ENCODE results near the gene TGOLN2. TPM values are rescaled to one million over a fixed set of nuclear protein-coding genes. Genes with fewer than 3 reads are reported as not detected.

The TGOLN2 gene
- total RNA-seq, 1 donor from 2014 or later = 119 TPM

DNA sequence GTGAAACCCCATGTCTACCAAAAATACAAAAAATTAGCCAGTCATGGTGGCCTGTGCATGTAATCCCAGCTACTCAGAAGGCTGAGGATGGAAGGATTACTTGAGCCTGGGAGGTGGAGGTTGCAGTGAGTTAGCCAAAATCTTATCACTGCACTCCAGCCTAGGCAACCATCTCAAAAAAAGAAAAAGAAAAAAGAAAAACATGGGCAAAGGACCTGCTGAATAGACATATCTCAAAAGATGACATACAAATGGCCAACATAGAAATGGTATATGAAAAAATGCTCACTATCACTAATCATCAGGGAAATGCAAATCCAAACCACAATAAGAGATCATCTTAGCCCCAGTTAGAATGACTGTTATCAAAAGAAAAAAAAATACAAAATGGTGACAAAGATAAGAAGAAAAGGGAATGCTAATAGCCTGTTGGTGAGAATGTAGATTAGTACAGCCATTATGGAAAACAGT, 1.4 kb upstream of the TGOLN2 start:
- ChIA-PET CTCF (no interaction called here), POLR2A (interaction anchor here (0.8 to 1.9 kb wide), 3 partner anchors 10 to 287 kb away, joined by 3 to 11 read pairs (median 5); partner anchors contain the start of genes RETSAT and USP39)
- TF ChIP-seq, protein P1, sequence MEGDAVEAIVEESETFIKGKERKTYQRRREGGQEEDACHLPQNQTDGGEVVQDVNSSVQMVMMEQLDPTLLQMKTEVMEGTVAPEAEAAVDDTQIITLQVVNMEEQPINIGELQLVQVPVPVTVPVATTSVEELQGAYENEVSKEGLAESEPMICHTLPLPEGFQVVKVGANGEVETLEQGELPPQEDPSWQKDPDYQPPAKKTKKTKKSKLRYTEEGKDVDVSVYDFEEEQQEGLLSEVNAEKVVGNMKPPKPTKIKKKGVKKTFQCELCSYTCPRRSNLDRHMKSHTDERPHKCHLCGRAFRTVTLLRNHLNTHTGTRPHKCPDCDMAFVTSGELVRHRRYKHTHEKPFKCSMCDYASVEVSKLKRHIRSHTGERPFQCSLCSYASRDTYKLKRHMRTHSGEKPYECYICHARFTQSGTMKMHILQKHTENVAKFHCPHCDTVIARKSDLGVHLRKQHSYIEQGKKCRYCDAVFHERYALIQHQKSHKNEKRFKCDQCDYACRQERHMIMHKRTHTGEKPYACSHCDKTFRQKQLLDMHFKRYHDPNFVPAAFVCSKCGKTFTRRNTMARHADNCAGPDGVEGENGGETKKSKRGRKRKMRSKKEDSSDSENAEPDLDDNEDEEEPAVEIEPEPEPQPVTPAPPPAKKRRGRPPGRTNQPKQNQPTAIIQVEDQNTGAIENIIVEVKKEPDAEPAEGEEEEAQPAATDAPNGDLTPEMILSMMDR (IDR thresholded peaks at IDR 0.05) = no peak
- Mint-ChIP-seq H3K36me3 (ENCODE audit: low read depth) (peaks cover 39% of the 10 kb centered on the region), H3K4me1 (peaks cover 50% of the 10 kb centered on the region), H3K27me3 (no peaks in the 10 kb centered on the region), H3K4me3 (peak overlapping the region; percentile 45), H3K9me3 (no peaks in the 10 kb centered on the region), H3K27ac (peak overlapping the region; percentile 31)
- intact Hi-C loops (cut with micrococcal nuclease) = loop anchor here (2.0 to 10.0 kb wide), 5 partner anchors 232 to 1296 kb away; partner anchors contain the start of genes CHMP3, GGCX, IMMT and MRPL35
- DNase-seq (no peak), ATAC-seq (ENCODE audit: low read depth) (no peak)

DNA sequence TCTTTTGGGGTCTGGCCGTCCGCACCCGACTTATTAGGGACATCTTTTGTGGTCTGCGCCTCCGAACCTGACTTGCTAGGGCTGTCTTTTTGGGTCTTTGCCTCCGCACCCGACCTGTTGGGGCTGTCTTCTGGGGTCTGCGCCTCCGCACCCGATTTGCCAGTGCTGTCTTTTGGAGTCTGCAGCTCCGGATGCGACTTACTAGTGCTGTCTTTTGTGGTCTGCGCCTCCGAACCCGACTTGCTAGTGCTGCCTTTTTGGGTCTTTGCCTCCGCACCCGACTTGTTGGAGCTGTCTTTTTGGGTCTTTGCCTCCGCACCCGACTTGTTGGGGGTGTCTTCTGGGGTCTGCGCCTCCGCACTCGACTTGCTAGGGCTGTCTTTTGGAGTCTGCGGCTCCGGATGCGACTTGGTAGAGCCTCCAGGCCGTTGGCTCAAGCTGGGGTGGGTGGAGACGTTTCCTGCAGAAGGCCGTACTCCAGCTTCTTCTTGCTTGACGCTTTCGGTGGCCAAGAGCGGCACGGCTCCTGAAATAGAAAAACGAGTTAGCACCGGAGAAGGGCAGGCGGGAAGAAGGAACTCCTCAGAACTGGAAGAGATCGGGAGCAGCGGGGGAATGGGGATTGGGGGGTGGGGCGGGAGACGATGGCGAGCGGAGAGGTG, 498 bp downstream of the TGOLN2 start:
- peaks cover 68% of the 10 kb centered on the region for H3K4me1 Mint-ChIP-seq
- no peaks in the 10 kb centered on the region for H3K27me3 Mint-ChIP-seq
- ATAC-seq (ENCODE audit: low read depth) (peak; percentile 33), DNase-seq (peak; percentile 47)
- TF ChIP-seq, protein P1 (IDR thresholded peaks at IDR 0.05) = no peak
- POLR2A ChIA-PET = interaction anchor here (0.6 to 3.4 kb wide), 57 partner anchors 8 to 1295 kb away, joined by 3 to 93 read pairs (median 7); partner anchors contain the start of genes C2orf68, CAPG, ELMOD3 and GGCX
- CTCF ChIA-PET = interaction anchor here (1.0 kb wide), 1 partner anchor 223 kb away, joined by 3 read pairs; no protein-coding TSS in a partner anchor
- peaks cover 58% of the 10 kb centered on the region for H3K36me3 Mint-ChIP-seq (ENCODE audit: low read depth)
- H3K27ac Mint-ChIP-seq = peak overlapping the region; percentile 100
- H3K4me3 Mint-ChIP-seq = peak overlapping the region; percentile 99
- no peaks in the 10 kb centered on the region for H3K9me3 Mint-ChIP-seq
- intact Hi-C loops (cut with micrococcal nuclease) = loop anchor here (1.0 to 10.0 kb wide), 8 partner anchors 14 to 1298 kb away; partner anchors contain the start of genes CHMP3, IMMT, MRPL35 and RNF103

DNA sequence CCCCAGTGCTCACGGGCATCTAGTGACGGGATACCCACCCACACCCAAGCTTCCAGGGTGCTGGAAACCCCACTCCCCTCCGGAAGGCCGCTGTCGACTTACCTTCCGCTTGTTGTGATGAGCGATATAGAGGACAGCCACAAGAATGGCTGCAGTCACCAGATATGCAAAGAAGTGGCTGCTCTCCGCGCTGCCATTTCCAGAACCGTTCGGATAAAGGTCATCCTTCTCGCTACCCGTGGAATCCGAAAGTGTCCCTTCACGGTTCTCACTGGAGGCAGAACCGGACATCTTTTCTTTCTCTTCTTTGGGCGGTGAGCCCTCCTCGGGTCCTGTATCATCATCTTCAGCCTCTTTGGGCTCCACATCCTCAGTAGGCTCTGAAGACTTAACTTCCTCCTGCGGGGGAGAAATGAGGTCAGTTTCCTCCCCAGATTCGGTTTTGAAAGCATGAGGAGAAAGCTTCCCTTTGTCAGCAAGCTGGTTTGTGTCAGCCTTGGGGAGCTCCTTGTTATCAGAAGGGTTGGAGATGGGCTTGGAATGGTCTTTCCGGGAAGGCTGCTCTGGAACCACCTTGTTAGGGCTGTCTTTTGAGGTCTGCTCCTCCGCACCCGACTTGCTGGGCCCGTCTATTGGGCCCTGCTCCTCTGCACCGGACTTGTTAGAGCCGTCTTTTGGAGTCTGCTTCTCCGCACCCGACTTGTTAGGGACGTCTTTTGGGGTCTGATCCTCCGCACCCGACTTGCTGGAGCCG, 1.2 kb downstream of the TGOLN2 start:
- H3K27ac Mint-ChIP-seq = peak overlapping the region; percentile 100
- H3K9me3 Mint-ChIP-seq = no peaks in the 10 kb centered on the region
- POLR2A ChIA-PET = interaction anchor here (0.6 to 3.4 kb wide), 38 partner anchors 8 to 1296 kb away, joined by 3 to 93 read pairs (median 7); partner anchors contain the start of genes C2orf68, CAPG, ELMOD3 and IMMT
- TF ChIP-seq, protein P1 (IDR thresholded peaks at IDR 0.05) = no peak
- no peaks in the 10 kb centered on the region for H3K27me3 Mint-ChIP-seq
- H3K4me1 Mint-ChIP-seq = peaks cover 75% of the 10 kb centered on the region
- peak; percentile 16 for ATAC-seq (ENCODE audit: low read depth)
- H3K4me3 Mint-ChIP-seq = peak overlapping the region; percentile 99
- intact Hi-C loops (cut with micrococcal nuclease) = loop anchor here (1.0 to 10.0 kb wide), 9 partner anchors 14 to 1298 kb away; partner anchors contain the start of genes CHMP3, IMMT, MRPL35 and RNF103
- H3K36me3 Mint-ChIP-seq (ENCODE audit: low read depth) = peaks cover 65% of the 10 kb centered on the region
- DNase-seq = peak; percentile 34
- CTCF ChIA-PET = interaction anchor here (0.6 to 1.9 kb wide), 4 partner anchors 26 to 226 kb away, joined by 3 to 6 read pairs (median 3); no protein-coding TSS in a partner anchor

DNA sequence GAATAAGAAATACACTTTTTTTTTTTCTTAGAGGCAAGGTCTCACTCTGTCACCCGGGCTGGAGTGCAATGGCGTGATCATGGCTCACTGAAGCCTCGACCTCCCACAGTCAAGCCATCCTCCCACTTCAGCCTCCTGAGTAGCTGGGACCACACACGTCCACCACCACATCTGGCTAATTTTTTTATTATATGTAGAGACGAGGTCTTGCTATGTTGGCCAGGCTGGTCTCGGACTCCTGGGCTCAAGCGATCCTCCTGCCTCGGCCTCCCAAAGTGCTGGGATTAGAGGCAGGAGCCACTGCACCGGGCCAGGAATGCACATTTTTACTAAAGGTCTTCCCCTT, 2.4 kb downstream of the TGOLN2 start:
- Mint-ChIP-seq H3K4me1 (peaks cover 82% of the 10 kb centered on the region), H3K27me3 (no peaks in the 10 kb centered on the region), H3K36me3 (ENCODE audit: low read depth) (peaks cover 77% of the 10 kb centered on the region), H3K27ac (no peak overlapping the region), H3K9me3 (no peaks in the 10 kb centered on the region), H3K4me3 (peak overlapping the region; percentile 99)
- TF ChIP-seq, protein P1 (IDR thresholded peaks at IDR 0.05) = no peak
- no peak for DNase-seq
- CTCF ChIA-PET = interaction anchor here (0.9 to 1.9 kb wide), 2 partner anchors 25 to 227 kb away, joined by 3 to 6 read pairs; no protein-coding TSS in a partner anchor
- intact Hi-C loops (cut with micrococcal nuclease) = loop anchor here (5.0 to 10.0 kb wide), 4 partner anchors 292 to 1299 kb away; partner anchors contain the start of genes CHMP3, IMMT, MRPL35 and RNF103
- no peak for ATAC-seq (ENCODE audit: low read depth)
- POLR2A ChIA-PET = interaction anchor here (0.6 to 3.4 kb wide), 2 partner anchors 94 to 253 kb away, joined by 9 to 30 read pairs; partner anchors contain the start of gene SH2D6
